ENCODE data around the gene SLC12A8.

GRCh38 chr3:125149462-125149861, 63.1 kb downstream of the SLC12A8 start:
- TF ChIP-seq CTCF (IDR thresholded peaks at IDR 0.05) (no peak), POLR2A (IDR thresholded peaks at IDR 0.05) (no peak)

All from adrenal gland (tissue), 5 donors.